Activated naive CD8-positive, alpha-beta T cell (primary cell): ENCODE results near the gene EEIG1.
A peak's percentile ranks its signal among the peaks of the same experiment; 100 is the strongest.

Source experiments
- H3K27ac Mint-ChIP-seq: one replicate; pipeline ENCODE4 v1.8.0; 2021; ENCODE audit warnings: mixed read lengths
- H3K27me3 Mint-ChIP-seq: one replicate; pipeline ENCODE4 v1.8.0; 2021; ENCODE audit warnings: mixed read lengths
- H3K36me3 Mint-ChIP-seq: one replicate; pipeline ENCODE4 v1.8.0; 2021; ENCODE audit warnings: mixed read lengths
- H3K4me1 Mint-ChIP-seq: one replicate; pipeline ENCODE4 v1.8.0; 2021; ENCODE audit warnings: low read depth, mixed read lengths
- H3K4me3 Mint-ChIP-seq: one replicate; pipeline ENCODE4 v1.8.0; 2021; ENCODE audit warnings: mild to moderate bottlenecking, mixed read lengths
- H3K9me3 Mint-ChIP-seq: one replicate; pipeline ENCODE4 v1.8.0; 2021; ENCODE audit warnings: low read depth, mixed read lengths

The EEIG1 gene

DNA sequence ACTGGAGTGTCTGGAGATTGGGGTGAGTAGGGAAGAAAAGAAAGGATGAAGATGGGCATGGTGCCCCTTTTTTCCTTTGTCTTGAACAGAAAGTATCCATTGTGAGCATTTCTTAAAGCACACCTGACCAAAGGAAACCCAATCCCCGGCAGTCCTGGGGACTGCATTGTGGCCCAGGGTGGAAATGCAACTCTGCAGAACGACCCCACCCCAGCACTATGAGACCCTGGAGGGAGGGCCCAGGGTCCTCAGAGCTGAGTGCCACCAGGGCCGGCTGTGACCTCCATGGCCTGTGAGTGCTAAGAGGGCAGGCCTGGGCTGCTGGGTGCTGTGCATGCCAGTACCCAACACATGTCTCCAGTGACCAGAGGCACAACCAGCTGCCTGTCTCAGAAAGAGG is 18.5 kb downstream of the EEIG1 start:
- peaks cover 99% of the 10 kb centered on the region for H3K4me1 Mint-ChIP-seq
- peak overlapping the region; percentile 98 for H3K27ac Mint-ChIP-seq
- H3K27me3 Mint-ChIP-seq, result no peaks in the 10 kb centered on the region
- H3K36me3 Mint-ChIP-seq, result peaks cover 10% of the 10 kb centered on the region
- H3K4me3 Mint-ChIP-seq, result peak overlapping the region; percentile 65
- no peaks in the 10 kb centered on the region for H3K9me3 Mint-ChIP-seq

DNA sequence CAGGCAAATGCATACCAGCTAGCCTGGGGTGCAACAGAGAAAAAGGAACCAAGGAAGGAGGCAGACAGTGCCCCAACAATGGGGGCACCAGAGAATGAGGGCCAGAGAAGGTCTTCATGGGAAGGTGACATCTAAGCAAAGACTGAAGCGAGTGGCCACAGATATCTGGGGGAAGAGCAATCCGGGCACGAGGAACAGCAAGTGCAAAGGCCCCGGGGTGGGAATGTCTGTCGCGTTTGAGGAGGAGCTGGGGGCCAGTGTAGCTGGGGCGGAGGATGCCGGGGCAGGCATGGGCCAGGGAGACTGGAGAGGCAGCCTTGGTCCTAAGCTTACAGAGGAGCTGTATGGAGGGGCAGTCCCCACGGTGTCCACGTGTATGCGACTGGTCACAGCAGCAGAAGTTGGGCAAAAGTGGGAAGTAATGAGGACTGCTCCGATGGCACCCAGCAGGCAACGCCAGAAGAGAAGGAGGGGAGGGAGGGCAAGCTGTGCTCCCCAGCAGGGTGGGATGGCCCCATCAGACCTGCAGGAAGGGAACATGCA is 19.1 kb downstream of the EEIG1 start:
- H3K27me3 Mint-ChIP-seq, result no peaks in the 10 kb centered on the region
- peaks cover 10% of the 10 kb centered on the region for H3K36me3 Mint-ChIP-seq
- H3K27ac Mint-ChIP-seq, result peak overlapping the region; percentile 98
- H3K4me3 Mint-ChIP-seq, result peak overlapping the region; percentile 65
- peaks cover 99% of the 10 kb centered on the region for H3K4me1 Mint-ChIP-seq
- no peaks in the 10 kb centered on the region for H3K9me3 Mint-ChIP-seq

DNA sequence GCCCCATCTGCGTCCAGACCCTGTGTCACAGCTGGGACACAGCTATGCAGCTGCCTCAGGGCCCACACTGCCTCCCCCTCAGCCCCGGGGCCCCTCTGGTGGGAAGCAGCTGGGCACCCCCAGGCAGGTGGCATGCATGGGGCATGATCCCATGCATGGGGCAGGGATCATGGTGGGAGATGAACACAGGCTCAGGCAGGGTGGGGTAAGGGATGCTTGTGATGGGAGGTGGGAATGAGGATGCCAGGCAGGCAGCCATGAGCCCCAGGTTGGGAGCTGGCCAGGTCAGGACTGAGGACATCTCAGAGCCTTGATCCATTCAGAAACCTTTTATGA is 19.7 kb downstream of the EEIG1 start:
- peak overlapping the region; percentile 98 for H3K27ac Mint-ChIP-seq
- peaks cover 10% of the 10 kb centered on the region for H3K36me3 Mint-ChIP-seq
- H3K4me3 Mint-ChIP-seq, result peak overlapping the region; percentile 65
- H3K27me3 Mint-ChIP-seq, result no peaks in the 10 kb centered on the region
- H3K9me3 Mint-ChIP-seq, result no peaks in the 10 kb centered on the region
- peaks cover 96% of the 10 kb centered on the region for H3K4me1 Mint-ChIP-seq

DNA sequence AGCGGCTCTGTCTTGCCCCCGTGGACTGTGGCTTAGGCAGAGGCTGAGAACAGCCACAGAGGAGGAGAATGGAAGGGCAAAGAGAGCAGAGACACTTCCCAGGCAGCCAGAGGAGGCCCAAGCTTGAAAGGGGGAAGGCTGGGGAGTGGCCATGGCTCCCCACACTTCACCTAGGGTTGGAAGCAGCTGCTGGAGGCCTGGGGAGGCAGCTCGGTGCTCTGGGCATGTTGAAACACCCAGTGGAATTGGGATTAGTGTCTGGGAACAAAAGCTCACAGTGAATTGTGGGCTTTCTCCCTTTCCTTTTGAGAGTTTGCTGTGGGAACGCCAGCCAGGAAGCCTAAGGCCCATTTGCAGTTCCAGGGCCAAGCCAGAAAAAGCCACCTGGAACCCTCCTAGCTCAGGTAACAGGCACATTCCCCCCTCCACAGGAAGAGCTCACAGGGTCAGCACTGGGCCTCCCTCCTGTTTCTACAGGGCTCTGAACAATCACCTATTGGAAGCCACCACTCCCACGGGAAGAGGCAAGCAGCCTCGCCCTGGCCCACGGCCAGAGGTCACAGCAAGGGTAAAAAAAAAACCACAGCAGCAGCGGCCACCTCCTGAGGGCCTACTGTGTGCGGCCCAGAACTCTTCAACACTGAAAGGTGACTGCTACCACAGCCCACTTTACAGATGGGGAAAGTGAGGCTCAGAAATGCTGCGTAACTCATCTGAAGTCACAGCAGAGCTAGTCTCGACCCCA is 20.2 kb downstream of the EEIG1 start:
- peaks cover 10% of the 10 kb centered on the region for H3K36me3 Mint-ChIP-seq
- H3K4me1 Mint-ChIP-seq, result peaks cover 95% of the 10 kb centered on the region
- peak overlapping the region; percentile 98 for H3K27ac Mint-ChIP-seq
- H3K27me3 Mint-ChIP-seq, result no peaks in the 10 kb centered on the region
- H3K9me3 Mint-ChIP-seq, result no peaks in the 10 kb centered on the region
- peak overlapping the region; percentile 52 for H3K4me3 Mint-ChIP-seq

DNA sequence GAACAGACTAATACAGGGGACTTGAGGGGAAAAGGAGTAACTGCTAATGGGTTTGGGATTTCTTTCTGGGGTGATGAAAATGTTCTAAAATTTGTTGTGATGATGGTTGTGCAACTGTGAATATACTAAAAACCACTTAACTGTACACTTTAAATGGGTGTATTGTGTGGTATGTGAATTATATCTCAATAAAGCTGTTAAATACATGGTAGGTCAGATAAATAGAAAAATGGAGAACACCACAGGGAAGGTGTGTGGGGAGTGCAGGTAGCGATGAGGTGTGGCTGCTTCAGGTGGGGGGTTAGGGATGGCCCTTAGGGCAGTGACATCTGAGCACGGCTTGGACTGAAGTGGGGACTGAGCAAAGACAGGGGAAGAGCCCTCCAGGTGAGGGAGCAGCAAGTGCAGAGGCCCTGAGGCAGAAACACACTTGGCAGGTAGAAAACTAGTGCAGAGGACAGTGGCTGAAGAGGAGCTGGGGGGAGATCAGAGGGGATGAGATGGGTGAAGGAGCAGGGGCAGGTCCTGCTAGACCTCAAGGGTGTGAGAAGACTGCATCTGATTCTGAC is 20.9 kb downstream of the EEIG1 start:
- Mint-ChIP-seq H3K4me1 (peaks cover 95% of the 10 kb centered on the region), H3K27ac (peak overlapping the region; percentile 98), H3K27me3 (no peaks in the 10 kb centered on the region), H3K4me3 (peak overlapping the region; percentile 52), H3K36me3 (peaks cover 10% of the 10 kb centered on the region), H3K9me3 (no peaks in the 10 kb centered on the region)

DNA sequence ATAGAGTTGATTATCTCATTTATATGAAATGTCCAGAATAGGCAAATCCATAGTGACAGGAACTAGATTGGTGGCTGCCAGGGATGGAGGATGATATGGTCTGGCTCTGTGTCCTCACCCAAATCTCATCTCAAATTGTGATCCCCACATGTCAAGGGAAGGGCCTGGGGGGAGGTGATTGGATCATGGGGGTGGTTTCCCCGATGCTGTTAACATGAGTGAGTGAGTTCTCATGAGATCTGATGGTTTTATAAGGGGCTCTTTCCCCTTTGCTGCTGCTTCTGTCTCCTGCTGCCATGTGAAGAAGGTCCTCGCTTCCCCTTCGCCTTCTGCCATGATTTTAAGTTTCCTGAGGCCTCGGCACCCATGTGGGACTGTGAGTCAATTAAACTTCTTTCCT is 21.4 kb downstream of the EEIG1 start:
- H3K36me3 Mint-ChIP-seq, result peaks cover 10% of the 10 kb centered on the region

DNA sequence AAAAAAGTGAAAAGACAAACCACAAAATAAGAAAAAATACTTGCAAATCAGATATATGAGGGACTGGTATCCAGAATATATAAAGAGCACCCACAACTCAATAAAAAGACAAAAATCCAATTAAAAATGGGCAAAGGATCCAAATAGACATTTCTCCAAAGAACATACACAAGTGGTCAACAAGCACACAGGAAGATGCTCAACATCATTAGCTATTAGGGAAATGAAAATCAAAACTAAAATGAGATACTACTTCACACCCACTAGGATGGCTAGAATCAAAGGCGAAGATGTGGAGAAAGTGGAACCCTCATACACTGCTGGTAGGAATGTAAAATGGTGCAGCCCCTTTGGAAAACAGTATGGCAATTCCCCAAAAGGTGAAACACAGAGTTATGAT is 22.1 kb downstream of the EEIG1 start:
- Mint-ChIP-seq H3K27ac (peak overlapping the region; percentile 98), H3K4me3 (peak overlapping the region; percentile 52)

More for the DNA sequence above, 21.4 kb downstream of the EEIG1 start:
- Mint-ChIP-seq H3K4me1 (peaks cover 95% of the 10 kb centered on the region), H3K4me3 (peak overlapping the region; percentile 52), H3K9me3 (no peaks in the 10 kb centered on the region), H3K27me3 (no peaks in the 10 kb centered on the region), H3K27ac (peak overlapping the region; percentile 98)

DNA sequence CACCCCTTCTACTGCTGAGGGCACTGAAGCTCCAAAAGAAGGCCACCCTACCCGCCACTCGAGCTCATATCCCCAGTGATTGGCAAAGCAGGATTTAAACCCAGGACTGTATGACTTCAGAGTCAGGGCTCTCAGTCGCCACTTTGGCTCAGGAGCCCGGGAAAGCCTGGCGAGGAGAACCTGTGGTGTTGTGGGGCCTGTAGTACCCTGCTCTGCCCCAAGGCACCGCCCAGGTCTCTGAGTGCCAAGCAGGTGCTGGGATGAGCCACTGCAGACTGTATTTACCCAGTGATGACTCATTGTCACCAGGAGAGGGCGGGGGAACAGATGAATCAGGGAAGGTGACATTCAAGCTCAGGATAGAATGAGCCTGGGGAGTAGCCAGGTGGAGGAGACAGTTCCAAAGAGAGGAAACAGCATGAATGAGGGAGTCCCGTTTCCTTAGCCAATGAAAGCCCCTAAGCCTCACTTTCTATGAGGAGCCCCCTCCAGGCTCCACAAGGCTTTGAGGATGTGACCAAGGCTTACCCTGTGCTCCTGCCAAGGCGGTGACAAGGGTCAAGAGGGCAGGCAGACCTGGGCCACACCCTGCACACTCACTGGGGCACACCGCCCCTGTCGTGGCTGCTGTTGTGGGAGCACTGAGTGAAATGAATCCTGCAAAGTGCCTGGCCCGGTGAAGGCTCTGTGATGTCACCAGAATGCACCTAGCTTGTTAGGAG is 25.3 kb downstream of the EEIG1 start:
- Mint-ChIP-seq H3K4me3 (peak overlapping the region; percentile 74), H3K9me3 (no peaks in the 10 kb centered on the region), H3K36me3 (peaks cover 7% of the 10 kb centered on the region), H3K27ac (peak overlapping the region; percentile 98), H3K27me3 (no peaks in the 10 kb centered on the region), H3K4me1 (peaks cover 94% of the 10 kb centered on the region)

More for the DNA sequence above, 22.1 kb downstream of the EEIG1 start:
- Mint-ChIP-seq H3K9me3 (no peaks in the 10 kb centered on the region), H3K27me3 (no peaks in the 10 kb centered on the region), H3K36me3 (peaks cover 10% of the 10 kb centered on the region), H3K4me1 (peaks cover 96% of the 10 kb centered on the region)

DNA sequence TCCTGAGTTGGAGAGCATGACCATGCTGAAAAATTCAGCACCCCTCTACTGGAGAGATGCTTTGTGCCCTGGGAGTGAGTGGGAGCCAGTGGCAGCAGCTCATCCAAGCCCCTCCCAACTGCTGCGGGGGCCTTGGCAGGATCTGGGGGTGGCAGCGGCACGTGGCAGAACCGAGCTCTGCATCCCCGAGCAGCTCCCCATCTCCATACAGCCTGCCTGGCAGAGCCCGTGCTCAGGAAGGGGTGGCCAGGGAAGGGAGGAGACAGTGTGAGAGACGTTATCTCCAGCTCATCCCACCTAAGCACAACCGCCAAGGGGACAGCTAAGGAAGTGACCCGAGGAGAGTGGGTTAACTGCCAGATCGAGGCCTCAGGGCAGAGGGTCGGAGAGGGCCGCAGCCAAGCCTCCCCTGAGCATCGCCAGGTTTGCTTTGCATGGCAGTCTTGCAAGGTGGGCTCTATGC is 25.9 kb downstream of the EEIG1 start:
- peak overlapping the region; percentile 74 for H3K4me3 Mint-ChIP-seq
- peaks cover 7% of the 10 kb centered on the region for H3K36me3 Mint-ChIP-seq
- no peaks in the 10 kb centered on the region for H3K9me3 Mint-ChIP-seq
- no peaks in the 10 kb centered on the region for H3K27me3 Mint-ChIP-seq
- peak overlapping the region; percentile 98 for H3K27ac Mint-ChIP-seq
- peaks cover 94% of the 10 kb centered on the region for H3K4me1 Mint-ChIP-seq

DNA sequence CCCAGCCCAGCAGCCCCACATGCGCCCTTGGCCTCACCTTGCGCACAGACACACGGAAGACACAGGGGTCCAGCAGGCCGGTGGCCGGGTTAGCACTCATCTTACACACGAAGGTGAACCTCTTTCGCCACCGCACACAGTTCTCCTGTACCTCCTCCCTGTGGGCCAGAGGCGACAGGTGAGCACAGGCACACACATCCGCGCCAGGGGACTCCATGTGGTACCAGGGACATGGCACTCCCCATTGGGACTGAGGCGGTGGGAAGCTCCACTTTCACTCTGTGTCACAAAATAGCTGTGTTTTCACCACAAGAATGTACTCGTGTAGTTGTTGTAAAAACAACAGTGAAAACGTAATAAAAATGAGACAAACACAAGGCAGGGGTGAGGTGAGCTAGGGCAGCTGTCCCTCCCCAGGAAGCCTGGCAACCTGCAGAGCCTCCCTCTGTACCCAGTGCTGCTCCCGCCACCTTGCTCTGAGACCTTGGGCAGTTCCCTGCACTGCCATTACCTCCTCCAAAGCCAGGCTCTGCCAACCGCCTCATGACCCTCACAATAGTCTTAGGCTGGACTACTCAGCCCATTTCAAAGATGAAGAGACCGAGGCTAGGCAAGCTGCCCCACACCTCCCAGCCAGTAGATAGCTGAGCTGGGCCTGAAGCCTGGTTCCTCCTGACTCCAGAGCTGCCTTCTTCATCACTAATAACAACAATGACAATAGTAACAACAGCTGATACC is 26.9 kb downstream of the EEIG1 start:
- peaks cover 4% of the 10 kb centered on the region for H3K36me3 Mint-ChIP-seq
- H3K9me3 Mint-ChIP-seq, result no peaks in the 10 kb centered on the region
- peak overlapping the region; percentile 74 for H3K4me3 Mint-ChIP-seq
- peak overlapping the region; percentile 98 for H3K27ac Mint-ChIP-seq
- no peaks in the 10 kb centered on the region for H3K27me3 Mint-ChIP-seq
- peaks cover 89% of the 10 kb centered on the region for H3K4me1 Mint-ChIP-seq

DNA sequence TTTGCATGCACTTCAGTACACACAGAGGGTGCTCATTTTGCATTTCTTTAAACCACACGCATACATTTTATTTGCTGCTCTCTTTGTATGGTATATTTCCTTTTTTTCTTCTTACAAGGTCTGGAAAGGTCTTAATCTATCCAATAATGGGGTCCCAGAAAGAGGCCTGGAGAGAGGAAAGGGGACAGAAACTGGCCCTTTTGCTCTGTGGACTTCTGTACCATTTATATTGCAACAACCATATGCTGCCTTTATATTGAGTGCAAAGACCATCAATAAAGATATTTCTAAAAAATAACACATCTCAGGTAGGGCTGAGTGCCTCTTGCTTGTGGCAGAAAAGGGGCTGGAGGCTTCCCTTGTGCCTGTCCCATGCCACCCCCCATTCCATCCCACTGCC is 27.6 kb downstream of the EEIG1 start:
- no peaks in the 10 kb centered on the region for H3K27me3 Mint-ChIP-seq
- peaks cover 86% of the 10 kb centered on the region for H3K4me1 Mint-ChIP-seq
- H3K4me3 Mint-ChIP-seq, result peak overlapping the region; percentile 23
- H3K27ac Mint-ChIP-seq, result peak overlapping the region; percentile 98
- H3K9me3 Mint-ChIP-seq, result no peaks in the 10 kb centered on the region
- peaks cover 4% of the 10 kb centered on the region for H3K36me3 Mint-ChIP-seq

DNA sequence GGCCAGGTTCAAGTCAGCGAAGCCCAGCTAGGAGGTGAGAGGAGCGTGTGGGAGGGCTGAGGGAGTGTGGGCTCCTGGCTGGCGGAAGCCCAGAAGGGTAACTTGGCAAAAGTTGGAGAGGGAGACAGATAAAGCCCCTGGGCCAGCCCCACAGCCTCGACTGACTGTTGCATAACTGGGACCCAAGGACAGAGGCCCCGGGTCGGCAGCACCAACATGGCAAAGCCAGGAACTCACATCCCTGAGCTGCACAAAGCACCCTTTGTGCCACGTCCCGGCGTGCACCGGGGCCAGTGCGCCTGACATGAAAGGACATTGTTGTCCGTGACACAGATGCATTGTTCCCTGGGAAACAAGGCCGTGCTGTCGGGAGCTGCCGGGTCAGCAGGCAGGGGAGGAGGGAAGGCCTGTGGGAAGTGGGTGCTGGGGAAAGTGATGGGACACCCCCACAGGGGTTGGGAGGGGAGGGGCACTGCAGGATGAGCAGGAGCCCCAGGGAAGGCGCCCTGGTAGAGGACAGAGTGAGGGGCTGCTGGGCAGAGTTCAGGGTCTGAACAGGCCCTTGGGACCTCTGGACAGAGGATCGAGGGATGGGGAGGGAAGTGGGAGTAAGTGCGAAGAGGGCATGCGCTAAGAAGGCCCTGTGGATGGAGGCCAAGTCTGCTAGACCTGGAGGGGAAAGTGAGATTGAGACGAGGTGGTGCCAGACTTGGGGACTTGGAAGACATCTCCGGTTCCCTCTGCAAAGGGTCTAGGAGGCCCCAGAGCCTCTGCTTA is 30.1 kb downstream of the EEIG1 start:
- Mint-ChIP-seq H3K4me1 (peaks cover 81% of the 10 kb centered on the region), H3K27ac (peak overlapping the region; percentile 90), H3K36me3 (peaks cover 2% of the 10 kb centered on the region), H3K4me3 (peak overlapping the region; percentile 36), H3K9me3 (no peaks in the 10 kb centered on the region), H3K27me3 (no peaks in the 10 kb centered on the region)

DNA sequence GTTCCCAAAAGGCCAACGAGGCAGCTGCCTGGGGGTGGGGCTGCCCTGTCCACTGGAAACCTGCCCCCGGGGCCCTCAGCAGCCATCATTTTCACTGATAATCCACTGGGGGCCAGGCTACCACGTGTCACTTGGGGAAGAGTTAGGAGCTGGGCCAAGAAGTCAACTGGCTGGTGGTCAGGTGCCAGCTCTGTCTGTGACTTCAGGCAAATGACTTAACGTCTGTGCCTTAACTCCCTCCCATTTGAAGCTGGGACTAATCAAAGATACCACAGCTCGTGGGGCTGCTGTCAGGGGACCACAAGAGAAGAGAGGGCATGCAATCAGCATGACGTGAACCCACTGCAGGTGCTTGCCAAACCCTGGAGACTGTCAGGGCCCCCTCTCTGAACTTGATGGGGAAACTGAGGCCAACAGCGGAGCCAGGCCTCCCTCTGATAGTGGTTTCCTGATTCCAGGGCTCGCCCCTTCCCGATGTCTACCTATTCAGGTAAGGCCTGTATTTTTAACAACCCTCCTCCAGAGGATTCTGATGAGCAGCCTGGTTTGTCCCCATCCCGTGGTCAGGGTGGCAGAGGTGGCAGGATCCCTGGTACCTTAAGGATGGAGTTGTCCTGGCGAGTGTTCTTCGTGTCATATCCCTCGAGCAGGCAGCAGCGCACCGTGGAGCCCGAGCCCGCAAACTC is 30.8 kb downstream of the EEIG1 start:
- no peaks in the 10 kb centered on the region for H3K27me3 Mint-ChIP-seq
- peak overlapping the region; percentile 36 for H3K4me3 Mint-ChIP-seq
- peak overlapping the region; percentile 90 for H3K27ac Mint-ChIP-seq
- H3K9me3 Mint-ChIP-seq, result no peaks in the 10 kb centered on the region
- H3K36me3 Mint-ChIP-seq, result peaks cover 2% of the 10 kb centered on the region
- H3K4me1 Mint-ChIP-seq, result peaks cover 77% of the 10 kb centered on the region
